B cell (primary cell): ENCODE results near the gene OCSTAMP. TPM values are rescaled to one million over a fixed set of nuclear protein-coding genes. Genes with fewer than 3 reads are reported as not detected.

ENCODE experiments used
- ATAC-seq: fragments of 200-7000 bp; cut with Tn5 transposase; one replicate; pipeline ENCODE4 v1.10.0; 2021; ENCODE audit warnings: low read depth, mild to moderate bottlenecking, moderate number of reproducible peaks, moderate library complexity
- CTCF ChIA-PET: fragments of 350-600 bp; sonication (Branson Sonifier 250); formaldehyde crosslinking; loops from one replicate; lab custom pipeline; 2021; ENCODE audit warnings: antibody characterized with exemption, inconsistent platforms; lab: Charles Lee
- POLR2A ChIA-PET: fragments of 350-600 bp; sonication (Branson Sonifier 250); formaldehyde crosslinking; loops from one replicate; lab custom pipeline; 2021; ENCODE audit warnings: antibody characterized with exemption; lab: Charles Lee
- DNase-seq: peaks from one replicate; pipeline ENCODE4 v3.0.0; 2013
- H2AFZ ChIP-seq: 2 replicates; pipeline ENCODE4 v1.6.1; 2012; ENCODE audit warnings: mild to moderate bottlenecking, low read depth, low read length; ENCODE audit not compliant: insufficient read depth, poor library complexity, severe bottlenecking
- H3K27ac ChIP-seq, 2 donors: 1 replicate in 1 of 2; 2 replicates in 1 of 2; pipeline ENCODE4 v1.5.1; 2012 to 2013; ENCODE audit warnings: low read length in 2 of 2, mild to moderate bottlenecking in 2 of 2, moderate library complexity in 1 of 2
- H3K27me3 ChIP-seq, 4 experiments: fragments of 200-600 bp in 1 of 4; sonication (generic) in 1 of 4; replicated peaks in 1 of 4; 1 replicate in 2 of 4; 2 replicates in 2 of 4; pipeline versions ENCODE4 v1.6.1 to v1.7.0; 2013 to 2016; ENCODE audit warnings: low read length in 3 of 4, mild to moderate bottlenecking in 2 of 4, mixed read lengths in 1 of 4, moderate library complexity in 1 of 4; ENCODE audit not compliant: insufficient read depth in 4 of 4, control insufficient read depth in 3 of 4; ENCODE audit errors: control extremely low read depth in 1 of 4
- H3K36me3 ChIP-seq, 2 experiments: replicated peaks in 1 of 2; 1 replicate in 1 of 2; 2 replicates in 1 of 2; pipeline versions ENCODE4 v1.6.1 to v1.7.1; 2013; ENCODE audit warnings: low read length in 1 of 2; ENCODE audit not compliant: insufficient read depth in 2 of 2, control insufficient read depth in 1 of 2; ENCODE audit errors: control extremely low read depth in 1 of 2, extremely low read depth in 1 of 2
- H3K4me1 ChIP-seq, 2 donors: fragments of 200-600 bp in 1 of 2; sonication (generic) in 1 of 2; 1 replicate in 1 of 2; 2 replicates in 1 of 2; pipeline versions ENCODE4 v1.5.1 to v1.6.1; 2013 to 2017; ENCODE audit warnings: low read length in 2 of 2; ENCODE audit not compliant: control insufficient read depth in 2 of 2, insufficient read depth in 2 of 2
- H3K4me2 ChIP-seq: replicated peaks from 2 replicates; pipeline ENCODE3; 2012; ENCODE audit warnings: mild to moderate bottlenecking, low read depth, low read length; ENCODE audit not compliant: poor library complexity, severe bottlenecking
- H3K4me3 ChIP-seq, 5 experiments: fragments of 200-600 bp in 1 of 5; sonication (generic) in 1 of 5; 1 replicate in 3 of 5; 2 replicates in 2 of 5; pipeline versions ENCODE4 v1.5.1 to v1.7.0; 2011 to 2016; ENCODE audit warnings: low read length in 4 of 5, mild to moderate bottlenecking in 4 of 5, low read depth in 2 of 5, control low read depth in 1 of 5, moderate library complexity in 1 of 5; ENCODE audit not compliant: insufficient read depth in 1 of 5; ENCODE audit errors: control extremely low read depth in 1 of 5, extremely low read depth in 1 of 5
- H3K79me2 ChIP-seq: fragments of 200-600 bp; sonication (generic); one replicate; pipeline ENCODE4 v1.6.0; 2016; ENCODE audit warnings: low read length; ENCODE audit not compliant: control insufficient read depth, insufficient read depth
- H3K9ac ChIP-seq: fragments of 200-600 bp; sonication (generic); 2 replicates; pipeline ENCODE4 v1.6.1; 2017; ENCODE audit warnings: mild to moderate bottlenecking, low read length, moderate library complexity
- H3K9me3 ChIP-seq, 3 donors: one replicate each; pipeline versions ENCODE4 v1.6.1 to v1.7.1; 2013; ENCODE audit warnings: low read length in 2 of 3; ENCODE audit not compliant: control insufficient read depth in 2 of 3, insufficient read depth in 1 of 3; ENCODE audit errors: control extremely low read depth in 1 of 3
- H4K20me1 ChIP-seq: 2 replicates; pipeline ENCODE4 v1.6.0; 2012; ENCODE audit warnings: mild to moderate bottlenecking, low read length; ENCODE audit not compliant: insufficient read depth, control insufficient read depth, poor library complexity, severe bottlenecking
- H3K27ac Mint-ChIP-seq: one replicate; pipeline ENCODE4 v1.8.0; 2021; ENCODE audit warnings: mixed read lengths
- H3K27me3 Mint-ChIP-seq: one replicate; pipeline ENCODE4 v1.8.0; 2021; ENCODE audit warnings: mixed read lengths
- H3K4me1 Mint-ChIP-seq: one replicate; pipeline ENCODE4 v1.8.0; 2021; ENCODE audit warnings: mixed read lengths
- H3K4me3 Mint-ChIP-seq: one replicate; pipeline ENCODE4 v1.8.0; 2021; ENCODE audit warnings: mixed read lengths
- H3K9me3 Mint-ChIP-seq: one replicate; pipeline ENCODE4 v1.8.0; 2022; ENCODE audit warnings: mixed read lengths; ENCODE audit not compliant: insufficient read depth
- CTCF ChIP-seq: fragments of 200-600 bp; IDR thresholded peaks from one replicate; pipeline ENCODE4 v1.8.0; 2022; ENCODE audit warnings: antibody characterized with exemption, mild to moderate bottlenecking
- EZH2 ChIP-seq: IDR thresholded peaks from 2 replicates; pipeline ENCODE4 v1.6.1; 2012; ENCODE audit warnings: borderline replicate concordance, low read depth, mild to moderate bottlenecking, moderate library complexity, low read length; ENCODE audit not compliant: insufficient read depth, poor library complexity, severe bottlenecking
- WGBS: methylation state at CpG from one replicate; pipeline ENCODE4 v1.1.5; 2013; ENCODE audit warnings: missing lambda C conversion rate; ENCODE audit not compliant: insufficient coverage; 5-methylcytosine and 5-hydroxymethylcytosine counted together
- intact Hi-C: fragments of 100-400 bp; cut with micrococcal nuclease; formaldehyde crosslinking; loops from one replicate; pipeline ENCODE4 v1.10.0; 2022
- polyA plus RNA-seq: library from polyadenylated mRNA; depleted of rRNA; stranded (reverse); fragments of >200 nt; gene quantifications from 2 replicates; pipeline ENCODE4 v1.2.3, GENCODE V29; 2012
- total RNA-seq, 2 donors: library from RNA; stranded (reverse); fragments of 120-200 nt in 1 of 2; gene quantifications; 1 replicate in 1 of 2; 2 replicates in 1 of 2; pipeline versions ENCODE4 v1.2.3 to v1.2.4, GENCODE V29; 2013 to 2022

Gene OCSTAMP
- total and polyA plus RNA-seq, 2 donors (not counting 1 experiment from before 2014, with no cell fraction given) = not detected

DNA sequence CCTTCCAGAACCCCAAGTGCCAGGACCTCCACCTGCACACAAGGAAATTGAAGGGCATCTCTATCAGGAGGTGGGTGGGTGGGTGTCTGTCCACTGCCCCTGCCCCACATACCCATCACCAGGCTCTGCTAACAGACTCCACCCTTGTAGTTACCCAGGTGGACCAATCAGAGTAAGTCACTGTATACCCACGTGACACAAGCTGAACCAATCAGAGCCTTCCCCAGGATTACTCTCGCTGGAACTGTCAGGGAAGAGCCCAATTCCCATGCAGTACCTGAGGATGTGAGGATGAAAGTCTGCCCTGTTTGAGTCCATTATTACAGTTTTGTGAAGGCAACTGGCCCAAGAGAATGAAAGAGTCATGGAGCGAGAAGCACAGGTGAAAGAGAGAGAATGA lies 4.2 kb downstream of the OCSTAMP start:
- Histone ChIP-seq H3K36me3 (no peaks in the 10 kb centered on the region), H3K4me1 (peaks cover 33 to 35% of the 10 kb centered on the region in 2 donors), H3K27me3 (peaks cover 0 to 2% (median 0%) of the 10 kb centered on the region in 4 experiments), H3K27ac (no peak overlapping the region), H3K4me3 (no peak overlapping the region), H3K79me2 (no peaks in the 10 kb centered on the region), H3K9ac (no peak overlapping the region), H2AFZ (no peak overlapping the region), H3K4me2 (no peak overlapping the region), H3K9me3 (no peaks in the 10 kb centered on the region), H4K20me1 (no peaks in the 10 kb centered on the region)
- no peak for ATAC-seq
- intact Hi-C loops = no loop called here
- ChIA-PET CTCF (no interaction called here), POLR2A (no interaction called here)
- Mint-ChIP-seq H3K9me3 (no peaks in the 10 kb centered on the region), H3K4me3 (no peak overlapping the region), H3K4me1 (peaks cover 23% of the 10 kb centered on the region), H3K27ac (no peak overlapping the region), H3K27me3 (no peaks in the 10 kb centered on the region)
- DNase-seq = no peak
- TF ChIP-seq CTCF (no peak), EZH2 (no peak)
- 94% methylated on average over 2 of the region's 3 CpGs for WGBS

- H3K9ac ChIP-seq = no peak overlapping the region
- TF ChIP-seq CTCF = no peak
- TF ChIP-seq EZH2 = no peak
Observed at GRCh38 chr20:46545827-46546138, 4.7 kb downstream of the OCSTAMP start.

More at GRCh38 chr20:46545827-46546138, 4.7 kb downstream of the OCSTAMP start:
- Histone ChIP-seq H3K27me3 (peaks cover 0 to 4% (median 0%) of the 10 kb centered on the region in 4 experiments), H3K9me3 (no peaks in the 10 kb centered on the region), H3K36me3 (no peaks in the 10 kb centered on the region), H3K4me1 (peaks cover 28 to 30% of the 10 kb centered on the region in 2 donors), H2AFZ (no peak overlapping the region), H3K4me3 (no peak overlapping the region), H3K27ac (no peak overlapping the region), H3K4me2 (no peak overlapping the region), H4K20me1 (no peaks in the 10 kb centered on the region), H3K79me2 (no peaks in the 10 kb centered on the region)
- ChIA-PET CTCF (interaction anchor here (1.7 kb wide), 1 partner anchor 7 kb away, joined by 4 read pairs; no protein-coding TSS in a partner anchor), POLR2A (no interaction called here)
- H3K4me3 Mint-ChIP-seq = no peak overlapping the region
- H3K27ac Mint-ChIP-seq = no peak overlapping the region
- H3K27me3 Mint-ChIP-seq = no peaks in the 10 kb centered on the region
- intact Hi-C loops = no loop called here
- DNase-seq (no peak), ATAC-seq (no peak)
- WGBS = 90% methylated on average over 9 of the region's 9 CpGs
- H3K9me3 Mint-ChIP-seq = no peaks in the 10 kb centered on the region
- H3K4me1 Mint-ChIP-seq = peaks cover 18% of the 10 kb centered on the region
